HepG2 (cell line): ENCODE data around the gene ACAP1. TPM values are rescaled to one million over a fixed set of nuclear protein-coding genes. Genes with fewer than 3 reads are reported as not detected.

Experiments used
- CCAR2 ChIP-seq: fragments of 200-400 bp; formaldehyde crosslinking; optimal IDR thresholded peaks from 2 replicates; pipeline ENCODE3; 2018; ENCODE audit warnings: low read depth, mild to moderate bottlenecking, low read length, moderate library complexity
- CHD2 ChIP-seq: IDR thresholded peaks from 2 replicates; pipeline ENCODE4 v1.6.1; 2011; ENCODE audit warnings: low read depth, low read length, improper control_type of control experiment
- CREM ChIP-seq, 2 experiments: sonication (generic) in 1 of 2; formaldehyde crosslinking in 1 of 2; IDR thresholded peaks; 2 replicates each; pipeline versions ENCODE4 v1.4.0 to v1.6.1; 2016 to 2020; ENCODE audit warnings: antibody characterized with exemption in 1 of 2, mild to moderate bottlenecking in 1 of 2, missing genetic modification reagents in 1 of 2
- GABPA ChIP-seq, 2 experiments: IDR thresholded peaks; 2 replicates each; pipeline ENCODE4 v1.6.1; 2011 to 2016; ENCODE audit warnings: low read depth in 2 of 2, low read length in 1 of 2, missing biosample characterization in 1 of 2, missing genetic modification characterization in 1 of 2
- GPN1 ChIP-seq: sonication (generic); formaldehyde crosslinking; IDR thresholded peaks from 2 replicates; pipeline ENCODE4 v1.5.1; 2020; ENCODE audit warnings: missing genetic modification reagents, borderline replicate concordance
- HIVEP1 ChIP-seq: sonication (generic); formaldehyde crosslinking; IDR thresholded peaks from 2 replicates; pipeline ENCODE4 v1.4.0; 2020; ENCODE audit warnings: mild to moderate bottlenecking, missing genetic modification reagents
- HMG20B ChIP-seq: conservative IDR thresholded peaks from 2 replicates; pipeline ENCODE4 v1.6.1; 2016; ENCODE audit warnings: missing genetic modification reagents, missing compliant biosample characterization
- HNRNPL ChIP-seq: fragments of 200-400 bp; formaldehyde crosslinking; IDR thresholded peaks from 2 replicates; pipeline ENCODE4 v1.6.1; 2017; ENCODE audit warnings: mild to moderate bottlenecking, low read depth, low read length
- HOXD1 ChIP-seq: sonication (generic); formaldehyde crosslinking; IDR thresholded peaks from 2 replicates; pipeline ENCODE4 v1.5.0; 2020; ENCODE audit warnings: missing genetic modification reagents
- KLF12 ChIP-seq: sonication (generic); formaldehyde crosslinking; IDR thresholded peaks from 2 replicates; pipeline ENCODE4 v1.4.0; 2020; ENCODE audit warnings: missing genetic modification reagents, borderline replicate concordance
- NFIB ChIP-seq: sonication (generic); formaldehyde crosslinking; IDR thresholded peaks from 2 replicates; pipeline ENCODE4 v1.9.0; 2021; ENCODE audit warnings: missing genetic modification reagents, mild to moderate bottlenecking, borderline replicate concordance
- NFKB2 ChIP-seq: sonication (generic); formaldehyde crosslinking; IDR thresholded peaks from 2 replicates; pipeline ENCODE4 v1.4.0; 2020; ENCODE audit warnings: missing genetic modification reagents, borderline replicate concordance
- PRMT3 ChIP-seq: sonication (generic); formaldehyde crosslinking; IDR thresholded peaks from 2 replicates; pipeline ENCODE4 v1.8.1; 2022; ENCODE audit warnings: low read depth, mild to moderate bottlenecking, moderate library complexity, missing genetic modification reagents, borderline replicate concordance
- SAFB2 ChIP-seq: sonication (generic); formaldehyde crosslinking; IDR thresholded peaks from 2 replicates; pipeline ENCODE4 v1.5.1; 2020; ENCODE audit warnings: missing genetic modification reagents, low read depth, mild to moderate bottlenecking, borderline replicate concordance
- STAT5B ChIP-seq: sonication (generic); formaldehyde crosslinking; IDR thresholded peaks from 2 replicates; pipeline ENCODE4 v1.4.0; 2020; ENCODE audit warnings: missing genetic modification reagents
- TARDBP ChIP-seq: sonication (generic); formaldehyde crosslinking; IDR thresholded peaks from 2 replicates; pipeline ENCODE4 v1.8.0; 2022; ENCODE audit warnings: mild to moderate bottlenecking, missing genetic modification reagents
- THAP9 ChIP-seq: sonication (generic); formaldehyde crosslinking; IDR thresholded peaks from 2 replicates; pipeline ENCODE4; 2020; ENCODE audit warnings: missing genetic modification reagents, mild to moderate bottlenecking, borderline replicate concordance
- ZBTB42 ChIP-seq: sonication (generic); formaldehyde crosslinking; IDR thresholded peaks from 2 replicates; pipeline ENCODE4 v1.5.0; 2020; ENCODE audit warnings: mild to moderate bottlenecking, missing genetic modification reagents
- ZNF136 ChIP-seq: sonication (generic); formaldehyde crosslinking; IDR thresholded peaks from 2 replicates; pipeline ENCODE4 v1.8.1; 2022; ENCODE audit warnings: low read depth, mild to moderate bottlenecking, moderate library complexity, missing genetic modification reagents
- ZNF441 ChIP-seq: sonication (generic); formaldehyde crosslinking; IDR thresholded peaks from 2 replicates; pipeline ENCODE4 v1.7.0; 2021; ENCODE audit warnings: missing genetic modification reagents, borderline replicate concordance
- ZNF547 ChIP-seq: sonication (generic); formaldehyde crosslinking; IDR thresholded peaks from 2 replicates; pipeline ENCODE4 v1.5.1; 2020; ENCODE audit warnings: mild to moderate bottlenecking, missing genetic modification reagents
- ZNF589 ChIP-seq: sonication (generic); formaldehyde crosslinking; conservative IDR thresholded peaks from 2 replicates; pipeline ENCODE4 v1.8.0; 2022; ENCODE audit warnings: mild to moderate bottlenecking, moderate library complexity, missing genetic modification reagents
- polyA plus RNA-seq, 8 experiments: library from polyadenylated mRNA; depleted of rRNA in 3 of 8; stranded (reverse) in 7 of 8; unstranded in 1 of 8; fragments of >200 nt; fragmentation: Illumina TruSeq in 4 of 8; extraction: Trizol in 4 of 8; gene quantifications; 2 replicates each; pipeline versions ENCODE4 v1.2.1 to v1.2.3, GENCODE V29; 2011 to 2016; ENCODE audit warnings: low read depth in 4 of 8, missing spikeins in 1 of 8, mixed read lengths in 1 of 8; ENCODE audit not compliant: insufficient read depth in 1 of 8
- total RNA-seq, 5 experiments: library from RNA; depleted of rRNA; stranded (reverse); fragments of >200 nt; fragmentation: Illumina TruSeq; extraction: Trizol; gene quantifications; 2 replicates each; pipeline ENCODE4 v1.2.3, GENCODE V29; 2016; ENCODE audit warnings: low read depth in 1 of 5
- TF ChIP-seq, protein P1 (sequence below): IDR thresholded peaks from 2 replicates; pipeline ENCODE4 v1.6.1; 2016; ENCODE audit warnings: missing compliant biosample characterization, missing genetic modification reagents, borderline replicate concordance
- TF ChIP-seq, protein P2 (sequence below): IDR thresholded peaks from 2 replicates; pipeline ENCODE4 v1.6.1; 2016

The ACAP1 gene
- total and polyA plus RNA-seq, 2 of the 13 experiments (the other 11 are each of a cell fraction or from before 2014, with no cell fraction given): 1.3 to 2.5 TPM

DNA sequence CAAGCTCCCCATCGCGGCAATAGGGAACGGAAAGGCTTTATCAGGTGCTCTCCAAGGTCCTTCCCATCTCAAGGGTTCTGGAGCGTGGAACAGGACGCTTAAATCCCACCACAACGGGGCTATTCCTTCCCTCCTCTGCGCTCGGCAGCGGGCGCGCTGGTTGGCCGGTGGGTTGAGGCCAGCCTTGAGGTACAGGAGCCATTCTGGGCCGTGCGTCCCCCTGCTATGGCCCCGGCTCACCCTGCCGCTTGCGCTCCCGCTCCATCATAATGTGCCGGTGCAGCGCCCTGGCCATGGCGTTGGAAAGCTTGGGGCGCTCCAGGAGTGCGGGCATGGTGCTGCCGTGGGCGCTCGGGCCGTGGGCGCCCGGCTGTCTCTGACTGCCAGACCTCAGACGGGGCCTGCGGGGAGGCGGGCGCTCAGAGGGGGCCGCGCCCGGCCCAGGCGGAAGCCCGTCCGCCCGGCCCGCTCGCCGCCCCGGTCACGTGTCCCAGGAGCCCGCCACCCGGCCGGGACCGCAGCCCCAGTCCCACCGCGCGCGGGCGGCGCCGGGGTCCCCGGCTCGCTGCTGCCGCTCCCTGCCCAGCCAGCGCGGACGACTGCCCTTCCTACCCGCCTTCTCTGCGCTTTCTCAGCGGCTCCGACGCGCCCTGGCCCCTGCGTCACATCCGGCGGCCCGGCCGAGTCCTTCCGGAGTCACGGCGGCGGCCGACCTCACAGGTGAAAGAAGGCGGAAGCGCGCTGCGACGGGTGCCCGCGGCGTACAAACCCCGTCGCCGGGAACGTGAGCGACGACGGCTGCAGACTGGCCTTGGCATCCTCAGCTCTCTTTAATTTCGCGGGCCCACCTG lies 21.4 kb upstream of the ACAP1 start, which contains the start of gene GPS2 (continued):
- TF ChIP-seq CREM (IDR thresholded peaks at IDR 0.05) (peak; percentile 85), CREM (CRISPR knock-in tag; IDR thresholded peaks at IDR 0.05) (peak; percentile 78), STAT5B (no peak), HIVEP1 (CRISPR knock-in tag) (peak; percentile 35; the same call in 1 of the 2 replicates), HMG20B (CRISPR knock-in tag) (no peak), ZBTB42 (CRISPR knock-in tag) (no peak), GPN1 (CRISPR knock-in tag) (no peak; the same call in 1 of the 2 replicates), ZNF547 (CRISPR knock-in tag) (peak; percentile 70; the same call in 1 of the 2 replicates), PRMT3 (CRISPR knock-in tag) (no peak), HOXD1 (peak; percentile 89), THAP9 (CRISPR knock-in tag) (peak; percentile 95), NFIB (CRISPR knock-in tag) (no peak), GABPA (IDR thresholded peaks at IDR 0.05; ENCODE audit: low read depth, low read length) (peak; percentile 97), GABPA (CRISPR knock-in tag; IDR thresholded peaks at IDR 0.05; ENCODE audit: low read depth) (peak; percentile 94), TARDBP (CRISPR knock-in tag) (peak; percentile 92), ZNF441 (no peak), ZNF589 (peak; percentile 93), CHD2 (peak; percentile 30; the same call in 1 of the 2 replicates), HNRNPL (no peak), NFKB2 (peak; percentile 75; the same call in 1 of the 2 replicates), ZNF136 (no peak), SAFB2 (CRISPR knock-in tag) (peak; percentile 87; the same call in 1 of the 2 replicates), CCAR2 (no peak), KLF12 (CRISPR knock-in tag) (0 out of 2 replicates have a peak, but pooled peaks have one; percentile 55)
- TF ChIP-seq, protein P1, sequence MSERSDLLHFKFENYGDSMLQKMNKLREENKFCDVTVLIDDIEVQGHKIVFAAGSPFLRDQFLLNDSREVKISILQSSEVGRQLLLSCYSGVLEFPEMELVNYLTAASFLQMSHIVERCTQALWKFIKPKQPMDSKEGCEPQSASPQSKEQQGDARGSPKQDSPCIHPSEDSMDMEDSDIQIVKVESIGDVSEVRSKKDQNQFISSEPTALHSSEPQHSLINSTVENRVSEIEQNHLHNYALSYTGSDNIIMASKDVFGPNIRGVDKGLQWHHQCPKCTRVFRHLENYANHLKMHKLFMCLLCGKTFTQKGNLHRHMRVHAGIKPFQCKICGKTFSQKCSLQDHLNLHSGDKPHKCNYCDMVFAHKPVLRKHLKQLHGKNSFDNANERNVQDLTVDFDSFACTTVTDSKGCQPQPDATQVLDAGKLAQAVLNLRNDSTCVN (CRISPR knock-in tag): peak; percentile 61
- TF ChIP-seq, protein P2, sequence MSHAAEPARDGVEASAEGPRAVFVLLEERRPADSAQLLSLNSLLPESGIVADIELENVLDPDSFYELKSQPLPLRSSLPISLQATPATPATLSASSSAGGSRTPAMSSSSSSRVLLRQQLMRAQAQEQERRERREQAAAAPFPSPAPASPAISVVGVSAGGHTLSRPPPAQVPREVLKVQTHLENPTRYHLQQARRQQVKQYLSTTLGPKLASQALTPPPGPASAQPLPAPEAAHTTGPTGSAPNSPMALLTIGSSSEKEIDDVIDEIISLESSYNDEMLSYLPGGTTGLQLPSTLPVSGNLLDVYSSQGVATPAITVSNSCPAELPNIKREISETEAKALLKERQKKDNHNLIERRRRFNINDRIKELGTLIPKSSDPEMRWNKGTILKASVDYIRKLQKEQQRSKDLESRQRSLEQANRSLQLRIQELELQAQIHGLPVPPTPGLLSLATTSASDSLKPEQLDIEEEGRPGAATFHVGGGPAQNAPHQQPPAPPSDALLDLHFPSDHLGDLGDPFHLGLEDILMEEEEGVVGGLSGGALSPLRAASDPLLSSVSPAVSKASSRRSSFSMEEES (CRISPR knock-in tag): peak; percentile 49; the same call in 1 of the 2 replicates
